ENCODE results near the gene ACSF2. TPM values are rescaled to one million over a fixed set of nuclear protein-coding genes. Genes with fewer than 3 reads are reported as not detected.
A peak's percentile ranks its signal among the peaks of the same experiment; 100 is the strongest.
"Not testable (repeated sequence)": the region's sequence is repeated elsewhere in the genome, so short reads cannot be mapped to it uniquely, and the experiment has no call there.

ACSF2 gene
- total and polyA plus RNA-seq, 8 donors = 16.1 to 172 (median 67.9) TPM

- TF ChIP-seq POLR2A (IDR thresholded peaks at IDR 0.05) = no peak
- TF ChIP-seq EP300 (IDR thresholded peaks at IDR 0.05) = no peak
- no peak for TF ChIP-seq CTCF (IDR thresholded peaks at IDR 0.05)
- TF ChIP-seq POLR2AphosphoS5 (IDR thresholded peaks at IDR 0.05) = no peak
- DNase-seq = no peak
- H3K4me1 ChIP-seq = peaks cover 12 to 30% (median 19%) of the 10 kb centered on the region in 4 donors
- H3K4me3 ChIP-seq = no peak overlapping the region
- H3K36me3 ChIP-seq = peaks cover 0 to 43% (median 35%) of the 10 kb centered on the region in 4 donors
- peaks cover 0 to 11% (median 3%) of the 10 kb centered on the region in 3 donors for H3K27me3 ChIP-seq
- intact Hi-C loops (cut with DNase I; ENCODE audit: low total_unique reads) = loop anchor here (10.0 kb wide), 1 partner anchor 109 kb away; no protein-coding TSS in a partner anchor
- H3K9me3 ChIP-seq = no peaks in the 10 kb centered on the region
- 80 to 86% (median 82%) methylated on average over 11 of the region's 11 CpGs for WGBS, 5 donors
- no peak overlapping the region for H3K27ac ChIP-seq
Measured at GRCh38 chr17:50473901-50474300, 47.9 kb downstream of the ACSF2 start.

GRCh38 chr17:50474523-50474922 lies 48.5 kb downstream of the ACSF2 start:
- H3K4me3 ChIP-seq = no peak overlapping the region
- H3K9me3 ChIP-seq = no peaks in the 10 kb centered on the region
- no peak for DNase-seq
- H3K27ac ChIP-seq = no peak overlapping the region
- intact Hi-C loops (cut with DNase I; ENCODE audit: low total_unique reads) = loop anchor here (10.0 kb wide), 1 partner anchor 110 kb away; no protein-coding TSS in a partner anchor
- H3K27me3 ChIP-seq = peaks cover 0 to 5% (median 0%) of the 10 kb centered on the region in 3 donors
- peaks cover 7 to 30% (median 19%) of the 10 kb centered on the region in 4 donors for H3K4me1 ChIP-seq
- TF ChIP-seq CTCF (IDR thresholded peaks at IDR 0.05) (no peak), EP300 (IDR thresholded peaks at IDR 0.05) (no peak), POLR2A (IDR thresholded peaks at IDR 0.05) (no peak), POLR2AphosphoS5 (IDR thresholded peaks at IDR 0.05) (no peak)
- WGBS, 5 donors = 61 to 84% (median 71%) methylated on average over 5 to 6 of the region's 6 CpGs
- peaks cover 0 to 43% (median 35%) of the 10 kb centered on the region in 4 donors for H3K36me3 ChIP-seq

- Histone ChIP-seq H3K4me3 (no peak overlapping the region), H3K27ac (no peak overlapping the region), H3K27me3 (no peaks in the 10 kb centered on the region), H3K9me3 (no peaks in the 10 kb centered on the region), H3K36me3 (peaks cover 0 to 43% (median 35%) of the 10 kb centered on the region in 4 donors), H3K4me1 (peaks cover 11 to 39% (median 24%) of the 10 kb centered on the region in 4 donors)
- intact Hi-C loops (cut with DNase I; ENCODE audit: low total_unique reads) = loop anchor here (10.0 kb wide), 1 partner anchor 111 kb away; no protein-coding TSS in a partner anchor
- WGBS, 5 donors = 84 to 90% (median 88%) methylated on average over 4 of the region's 4 CpGs
- DNase-seq = no peak
- TF ChIP-seq EP300 (IDR thresholded peaks at IDR 0.05) (no peak), CTCF (IDR thresholded peaks at IDR 0.05) (no peak), POLR2AphosphoS5 (IDR thresholded peaks at IDR 0.05) (no peak), POLR2A (IDR thresholded peaks at IDR 0.05) (no peak)
Measured at GRCh38 chr17:50475362-50475761, 49.3 kb downstream of the ACSF2 start.

GRCh38 chr17:50475775-50476544 lies 49.9 kb downstream of the ACSF2 start:
- not testable (repeated sequence) for DNase-seq, H3K27me3 ChIP-seq, H3K9me3 ChIP-seq
- intact Hi-C loops (cut with DNase I; ENCODE audit: low total_unique reads) = loop anchor here (10.0 kb wide), 1 partner anchor 111 kb away; no protein-coding TSS in a partner anchor
- Histone ChIP-seq H3K36me3 (peaks cover 0 to 41% (median 33%) of the 10 kb centered on the region in 4 donors), H3K27ac (peak overlapping the region in 1 of 5 donors; percentile 33), H3K4me1 (peaks cover 11 to 42% (median 30%) of the 10 kb centered on the region in 4 donors), H3K4me3 (peak overlapping the region in 1 of 4 donors; percentile 29)
- WGBS, 5 donors = 5 to 44% (median 20%) methylated on average over 19 to 32 of the region's 33 CpGs
